ENCODE data around the gene MRPL47. TPM values are rescaled to one million over a fixed set of nuclear protein-coding genes. Genes with fewer than 3 reads are reported as not detected.
"Not testable (repeated sequence)": the region's sequence is repeated elsewhere in the genome, so short reads cannot be mapped to it uniquely, and the experiment has no call there.

MRPL47 gene
- total RNA-seq, 1 experiment from 2014 or later, result 58.7 TPM

DNA sequence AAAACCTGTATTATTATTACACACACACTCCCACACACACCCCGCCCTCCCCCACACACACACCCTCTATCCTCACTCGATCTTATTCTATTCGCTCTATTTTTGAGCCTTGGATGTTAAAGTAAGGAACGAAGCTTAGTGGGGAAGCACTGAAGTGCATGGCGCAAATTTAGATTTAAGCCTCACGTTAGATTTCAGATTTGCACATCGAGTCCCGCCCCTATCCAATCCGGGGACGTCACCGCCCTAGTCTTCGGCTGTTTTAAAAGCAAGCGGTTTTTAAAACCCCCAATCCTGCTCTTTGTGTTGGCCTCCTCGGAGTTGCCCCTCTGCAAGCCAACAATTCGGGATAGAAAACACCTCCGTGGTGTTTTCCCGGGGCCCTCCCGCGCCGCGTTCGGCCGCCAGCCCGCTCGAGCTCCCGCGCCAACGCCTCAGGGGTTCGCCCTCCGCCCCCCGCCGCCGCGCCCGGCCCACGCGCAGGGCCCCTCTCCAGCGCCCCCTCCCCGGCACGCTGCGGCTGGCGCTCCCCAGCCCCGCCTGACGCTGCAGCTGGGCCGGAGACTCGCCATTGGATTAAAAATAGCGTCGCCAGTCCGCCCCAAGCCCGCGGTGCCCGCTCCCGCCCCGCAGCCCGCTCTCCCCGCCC, 48.1 kb upstream of the MRPL47 start, which contains the start of gene USP13:
USP13 (plus strand) TSS at position 594 of the 649 bp plus-strand sequence. CDS start 186 bp downstream, outside the sequence.
- intact Hi-C loops (cut with micrococcal nuclease; ENCODE audit: unreplicated experiment), result loop anchor here (1.0 kb wide), 1 partner anchor 29 kb away; no protein-coding TSS in a partner anchor
- POLR2A ChIA-PET, result interaction anchor here (0.5 kb wide), 1 partner anchor 96 kb away, joined by 5 read pairs; no protein-coding TSS in a partner anchor

GRCh38 chr3:179651687-179652446, 47.4 kb upstream of the MRPL47 start:
- intact Hi-C loops (cut with micrococcal nuclease; ENCODE audit: unreplicated experiment) (loop anchor here (1.0 kb wide), 1 partner anchor 29 kb away; no protein-coding TSS in a partner anchor), in situ Hi-C loops (cut with HindIII; ENCODE audit: low pct_unique_long_range_greater_than_20kb, low sequenced_read_pairs) (no loop called here)
- TF ChIP-seq TCF7L2 (IDR thresholded peaks at IDR 0.05; ENCODE audit: low read depth, low read length) (no peak), SIN3A (IDR thresholded peaks at IDR 0.05; ENCODE audit: borderline replicate concordance, insufficient read depth, low read depth, low read length) (no peak)
- Histone ChIP-seq H3K4me1 (ENCODE audit: control insufficient read depth, insufficient read depth, low read length) (peaks cover 18% of the 10 kb centered on the region), H3K4me3 (ENCODE audit: low read depth in 2 of 2, low read length in 2 of 2) (peak overlapping the region; percentile 77 to 97), H3K9me3 (ENCODE audit: control insufficient read depth, insufficient read depth, low read depth, low read length) (no peaks in the 10 kb centered on the region), H3K27me3 (ENCODE audit: control insufficient read depth, insufficient read depth, low read length) (no peaks in the 10 kb centered on the region), H3K27ac (ENCODE audit: low read length) (peak overlapping the region; percentile 89), H3K36me3 (ENCODE audit: control insufficient read depth, insufficient read depth, low read length) (no peaks in the 10 kb centered on the region; the same call in 1 of the 2 replicates)
- ATAC-seq, result no peak
- ChIA-PET POLR2A (no interaction called here), CTCF (no interaction called here)
- DNase-seq (ENCODE audit: low read depth, low spot score), result no peak
- BruUV-seq (replicated peaks), result no TSS peak

More for the DNA sequence above, 48.1 kb upstream of the MRPL47 start, which contains the start of gene USP13:
- Histone ChIP-seq H3K4me3 (ENCODE audit: low read depth in 2 of 2, low read length in 2 of 2) (peak within 1 kb of the TSS; percentile 77 to 97), H3K4me1 (ENCODE audit: control insufficient read depth, insufficient read depth, low read length) (peaks cover 18% of the 10 kb centered on the region), H3K27ac (ENCODE audit: low read length) (peak within 1 kb of the TSS; percentile 89), H3K9me3 (ENCODE audit: control insufficient read depth, insufficient read depth, low read depth, low read length) (no peaks in the 10 kb centered on the region), H3K36me3 (ENCODE audit: control insufficient read depth, insufficient read depth, low read length) (no peaks in the 10 kb centered on the region; the same call in 1 of the 2 replicates), H3K27me3 (ENCODE audit: control insufficient read depth, insufficient read depth, low read length) (no peaks in the 10 kb centered on the region)
- TF ChIP-seq POLR2AphosphoS5 (IDR thresholded peaks at IDR 0.05; ENCODE audit: low read depth, low read length), result no peak; the same call in none of the 2 replicates
- peak; percentile 36 for TF ChIP-seq CTCF (IDR thresholded peaks at IDR 0.05)
- 0 out of 2 replicates have a peak, but pooled peaks have one; percentile 49 for TF ChIP-seq SIN3A (IDR thresholded peaks at IDR 0.05; ENCODE audit: borderline replicate concordance, insufficient read depth, low read depth, low read length)
- 0 out of 2 replicates have a peak, but pooled peaks have one; percentile 20 for TF ChIP-seq TCF7L2 (IDR thresholded peaks at IDR 0.05; ENCODE audit: low read depth, low read length)
- BruUV-seq (replicated peaks), result no TSS peak
- no peak for DNase-seq (ENCODE audit: low read depth, low spot score)
- in situ Hi-C loops (cut with HindIII; ENCODE audit: low pct_unique_long_range_greater_than_20kb, low sequenced_read_pairs), result no loop called here
- peak; percentile 92 for ATAC-seq
- CTCF ChIA-PET, result no interaction called here

DNA sequence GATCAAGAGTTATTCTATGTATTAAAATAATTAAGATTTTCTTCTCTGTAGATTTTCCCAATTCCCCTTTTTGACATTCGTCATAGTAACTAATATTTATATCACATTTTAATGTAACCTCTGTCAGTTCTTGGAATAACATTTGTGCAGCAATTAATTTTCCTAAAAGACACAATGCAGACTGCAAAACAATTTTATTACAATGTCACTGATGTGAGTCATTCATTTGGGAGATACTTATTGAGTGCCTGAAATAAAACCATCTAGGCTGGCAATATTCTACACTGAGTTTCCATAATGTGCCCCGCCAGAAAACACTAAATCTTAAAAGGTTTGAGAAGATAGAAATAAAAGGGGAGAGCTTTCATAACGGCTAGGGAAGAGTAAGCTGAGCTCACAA, 41.7 kb upstream of the MRPL47 start:
- in situ Hi-C loops (cut with HindIII; ENCODE audit: low pct_unique_long_range_greater_than_20kb, low sequenced_read_pairs), result no loop called here
- no peaks in the 10 kb centered on the region for H3K4me1 ChIP-seq (ENCODE audit: control insufficient read depth, insufficient read depth, low read length)
- BruUV-seq (replicated peaks), result no TSS peak
- H3K4me3 ChIP-seq (ENCODE audit: low read depth in 2 of 2, low read length in 2 of 2), result no peak overlapping the region
- CTCF ChIA-PET, result interaction anchor here (0.6 kb wide), 1 partner anchor 324 kb away, joined by 5 read pairs; no protein-coding TSS in a partner anchor
- no peaks in the 10 kb centered on the region for H3K36me3 ChIP-seq (ENCODE audit: control insufficient read depth, insufficient read depth, low read length)
- DNase-seq (ENCODE audit: low read depth, low spot score) (no peak), ATAC-seq (no peak)
- no peaks in the 10 kb centered on the region for H3K9me3 ChIP-seq (ENCODE audit: control insufficient read depth, insufficient read depth, low read depth, low read length)
- H3K27ac ChIP-seq (ENCODE audit: low read length), result no peak overlapping the region
- intact Hi-C loops (cut with micrococcal nuclease; ENCODE audit: unreplicated experiment), result no loop called here
- TF ChIP-seq, protein P1, sequence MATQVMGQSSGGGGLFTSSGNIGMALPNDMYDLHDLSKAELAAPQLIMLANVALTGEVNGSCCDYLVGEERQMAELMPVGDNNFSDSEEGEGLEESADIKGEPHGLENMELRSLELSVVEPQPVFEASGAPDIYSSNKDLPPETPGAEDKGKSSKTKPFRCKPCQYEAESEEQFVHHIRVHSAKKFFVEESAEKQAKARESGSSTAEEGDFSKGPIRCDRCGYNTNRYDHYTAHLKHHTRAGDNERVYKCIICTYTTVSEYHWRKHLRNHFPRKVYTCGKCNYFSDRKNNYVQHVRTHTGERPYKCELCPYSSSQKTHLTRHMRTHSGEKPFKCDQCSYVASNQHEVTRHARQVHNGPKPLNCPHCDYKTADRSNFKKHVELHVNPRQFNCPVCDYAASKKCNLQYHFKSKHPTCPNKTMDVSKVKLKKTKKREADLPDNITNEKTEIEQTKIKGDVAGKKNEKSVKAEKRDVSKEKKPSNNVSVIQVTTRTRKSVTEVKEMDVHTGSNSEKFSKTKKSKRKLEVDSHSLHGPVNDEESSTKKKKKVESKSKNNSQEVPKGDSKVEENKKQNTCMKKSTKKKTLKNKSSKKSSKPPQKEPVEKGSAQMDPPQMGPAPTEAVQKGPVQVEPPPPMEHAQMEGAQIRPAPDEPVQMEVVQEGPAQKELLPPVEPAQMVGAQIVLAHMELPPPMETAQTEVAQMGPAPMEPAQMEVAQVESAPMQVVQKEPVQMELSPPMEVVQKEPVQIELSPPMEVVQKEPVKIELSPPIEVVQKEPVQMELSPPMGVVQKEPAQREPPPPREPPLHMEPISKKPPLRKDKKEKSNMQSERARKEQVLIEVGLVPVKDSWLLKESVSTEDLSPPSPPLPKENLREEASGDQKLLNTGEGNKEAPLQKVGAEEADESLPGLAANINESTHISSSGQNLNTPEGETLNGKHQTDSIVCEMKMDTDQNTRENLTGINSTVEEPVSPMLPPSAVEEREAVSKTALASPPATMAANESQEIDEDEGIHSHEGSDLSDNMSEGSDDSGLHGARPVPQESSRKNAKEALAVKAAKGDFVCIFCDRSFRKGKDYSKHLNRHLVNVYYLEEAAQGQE (IDR thresholded peaks at IDR 0.05; ENCODE audit: insufficient read depth in 1 of 2, low read depth in 2 of 2, low read length in 1 of 2), result no peak
- TF ChIP-seq SIN3A (IDR thresholded peaks at IDR 0.05; ENCODE audit: borderline replicate concordance, insufficient read depth, low read depth, low read length), result no peak
- POLR2A ChIA-PET, result no interaction called here
- no peaks in the 10 kb centered on the region for H3K27me3 ChIP-seq (ENCODE audit: control insufficient read depth, insufficient read depth, low read length)

GRCh38 chr3:179643837-179644236, 39.4 kb upstream of the MRPL47 start:
- in situ Hi-C loops (cut with HindIII; ENCODE audit: low pct_unique_long_range_greater_than_20kb, low sequenced_read_pairs); H3K27ac ChIP-seq (ENCODE audit: low read length); H3K36me3 ChIP-seq (ENCODE audit: control insufficient read depth, insufficient read depth, low read length); CTCF ChIA-PET; DNase-seq (ENCODE audit: low read depth, low spot score); H3K4me1 ChIP-seq (ENCODE audit: control insufficient read depth, insufficient read depth, low read length); intact Hi-C loops (cut with micrococcal nuclease; ENCODE audit: unreplicated experiment); H3K9me3 ChIP-seq (ENCODE audit: control insufficient read depth, insufficient read depth, low read depth, low read length); BruUV-seq (replicated peaks); ATAC-seq; H3K4me3 ChIP-seq (ENCODE audit: low read depth in 2 of 2, low read length in 2 of 2); H3K27me3 ChIP-seq (ENCODE audit: control insufficient read depth, insufficient read depth, low read length): not testable (repeated sequence)
- POLR2A ChIA-PET, result interaction anchor here (0.6 kb wide), 1 partner anchor 11 kb away, joined by 7 read pairs; no protein-coding TSS in a partner anchor

Measured in Panc1 (cell line).